HG02798 (cell line): Measurements from ENCODE around the gene ANKRD10.
A peak's percentile ranks its signal among the peaks of the same experiment; 100 is the strongest.

Experiments used
- ATAC-seq: cut with Tn5 transposase; IDR thresholded peaks from one replicate; pipeline ENCODE4 v1.9.1; 2021; ENCODE audit warnings: mild to moderate bottlenecking; ENCODE audit not compliant: unreplicated experiment, poor library complexity

ANKRD10 gene

DNA sequence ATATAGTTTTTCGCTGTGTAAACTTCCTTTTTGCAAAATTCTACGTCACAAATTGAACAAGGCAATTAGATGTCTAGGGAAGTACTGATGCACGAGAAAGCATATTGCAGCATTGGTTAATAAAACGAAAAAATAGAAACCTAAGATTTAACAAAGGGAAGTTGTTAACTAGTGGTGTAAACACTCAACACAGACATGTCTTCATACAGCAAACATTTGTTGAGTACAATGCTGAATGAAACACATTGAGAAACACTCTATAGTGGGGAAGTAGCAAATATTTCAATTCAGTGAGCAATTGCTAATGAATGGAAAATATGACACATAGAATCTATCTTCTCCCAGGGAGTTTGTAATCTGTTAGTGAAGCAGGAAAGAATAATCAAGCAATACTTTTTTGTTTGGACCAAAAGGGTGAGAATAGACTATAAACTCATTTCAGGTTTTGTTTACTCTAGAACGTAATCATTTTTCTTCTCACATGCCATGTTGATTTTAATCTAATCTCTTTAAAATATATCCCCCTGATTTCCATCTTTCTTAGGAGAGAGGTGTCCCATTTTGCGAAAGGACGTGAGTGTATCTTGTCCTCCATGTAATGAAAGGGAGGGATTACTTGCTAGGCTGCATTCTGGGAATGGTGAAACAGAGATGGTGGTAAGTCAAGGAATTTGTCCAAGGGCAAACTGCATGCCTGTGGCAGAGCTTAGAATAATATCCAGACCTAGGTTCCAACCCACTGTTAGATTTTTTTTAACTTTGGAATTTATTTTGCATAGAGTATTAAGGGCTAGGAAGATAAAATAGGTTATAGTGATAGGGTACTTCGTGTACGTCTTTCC, 1.7 kb upstream of the ANKRD10 start:
- no peak for ATAC-seq

DNA sequence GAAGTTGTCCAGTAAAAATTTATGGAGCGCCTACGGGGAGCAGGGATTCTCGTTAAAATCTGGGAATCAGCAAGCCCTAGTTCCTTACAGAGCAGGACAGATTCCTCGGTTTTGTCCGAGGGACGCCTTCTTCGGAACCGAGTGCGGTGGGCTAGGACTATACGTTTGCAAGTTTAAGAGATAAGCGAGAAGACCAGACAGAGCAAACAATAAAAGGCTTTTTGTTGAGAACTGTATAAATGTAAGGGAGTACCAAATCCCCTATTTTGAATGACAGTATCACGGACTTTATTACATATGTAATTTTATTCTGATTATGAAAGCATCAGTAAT, 971 bp upstream of the ANKRD10 start:
- ATAC-seq: no peak

DNA sequence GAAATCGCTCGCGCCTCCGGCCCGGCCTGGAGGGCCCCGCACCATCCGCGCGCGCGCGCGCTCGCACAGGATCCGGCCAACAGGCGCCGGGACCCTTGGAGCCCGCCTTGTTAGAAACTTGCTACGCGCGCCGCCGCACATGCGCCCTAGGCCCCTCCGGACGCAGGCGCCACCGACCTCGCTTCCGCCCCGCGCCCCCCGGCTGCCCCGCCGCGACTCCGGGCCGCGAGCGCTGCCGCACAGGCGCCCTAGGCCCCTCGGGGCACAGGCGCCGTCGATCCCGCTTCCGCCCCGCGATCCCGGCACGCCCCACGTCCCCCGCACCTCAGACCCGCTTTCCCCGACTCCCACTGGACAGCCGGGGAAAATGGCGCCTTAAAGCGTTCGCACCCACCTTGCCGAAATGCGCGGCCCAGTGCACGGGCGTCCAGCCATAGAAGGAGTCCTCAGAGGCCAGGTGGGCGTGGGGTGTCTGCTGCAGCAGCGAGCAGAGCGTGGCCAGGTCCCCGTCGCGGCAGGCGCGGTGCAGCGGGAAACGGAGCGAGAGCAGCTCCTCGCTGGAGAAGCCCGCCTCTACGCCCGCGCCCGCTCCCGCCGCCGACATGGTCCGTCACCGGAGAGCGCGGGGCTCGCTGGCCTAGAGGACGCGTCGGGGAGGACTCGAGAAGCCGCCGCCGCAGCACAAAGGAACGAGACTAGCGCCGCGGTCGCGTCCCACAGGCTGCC, 375 bp downstream of the ANKRD10 start:
- ATAC-seq: peak; percentile 45

DNA sequence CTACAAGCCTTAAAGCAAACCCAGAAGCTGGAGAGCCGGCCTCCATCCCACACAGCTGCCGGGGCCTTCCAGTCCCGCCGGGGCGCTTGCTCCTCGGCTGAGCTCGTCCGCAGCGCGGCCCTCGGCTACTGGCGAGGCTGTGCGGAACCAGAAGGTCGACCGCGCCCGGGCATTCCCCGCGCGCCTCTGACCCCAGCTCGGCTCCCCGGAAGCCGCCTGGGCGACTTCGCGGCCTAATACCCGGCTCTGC, 863 bp downstream of the ANKRD10 start:
- no peak for ATAC-seq

DNA sequence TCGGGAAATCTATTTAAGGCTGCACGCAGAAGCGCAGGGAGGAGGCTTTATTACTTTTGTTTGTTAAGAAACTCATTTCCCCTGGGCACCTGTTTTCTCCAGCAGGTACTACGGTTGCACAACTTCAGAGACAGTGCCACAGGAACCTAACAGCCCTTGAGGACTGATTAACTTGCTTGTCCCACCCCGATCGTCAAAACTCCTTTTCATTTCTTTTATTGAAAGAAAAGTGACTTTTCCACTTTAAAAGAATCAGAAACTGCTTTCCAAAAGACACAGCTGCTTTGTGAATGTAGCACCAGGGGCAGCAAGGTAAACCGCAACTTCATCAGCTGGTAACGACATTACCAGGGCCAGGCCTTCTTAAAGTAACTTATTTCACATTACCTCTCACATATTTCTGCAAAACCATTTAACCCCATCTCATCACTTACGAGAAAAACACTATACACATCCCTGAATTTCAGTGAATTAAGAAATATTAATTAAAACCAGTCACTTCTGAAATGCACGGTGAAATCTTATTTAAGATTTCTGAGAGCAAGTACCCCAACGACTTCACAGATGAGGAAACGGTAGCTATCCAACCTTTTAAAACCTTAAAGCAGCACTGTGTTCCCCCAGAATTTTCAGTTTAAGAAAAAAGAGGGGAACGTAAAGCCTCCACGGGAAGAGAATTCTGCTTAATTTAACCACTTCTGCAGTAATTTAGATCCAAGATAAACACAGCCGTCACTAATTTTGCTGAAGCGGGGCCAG, 1.4 kb downstream of the ANKRD10 start:
- ATAC-seq: no peak

DNA sequence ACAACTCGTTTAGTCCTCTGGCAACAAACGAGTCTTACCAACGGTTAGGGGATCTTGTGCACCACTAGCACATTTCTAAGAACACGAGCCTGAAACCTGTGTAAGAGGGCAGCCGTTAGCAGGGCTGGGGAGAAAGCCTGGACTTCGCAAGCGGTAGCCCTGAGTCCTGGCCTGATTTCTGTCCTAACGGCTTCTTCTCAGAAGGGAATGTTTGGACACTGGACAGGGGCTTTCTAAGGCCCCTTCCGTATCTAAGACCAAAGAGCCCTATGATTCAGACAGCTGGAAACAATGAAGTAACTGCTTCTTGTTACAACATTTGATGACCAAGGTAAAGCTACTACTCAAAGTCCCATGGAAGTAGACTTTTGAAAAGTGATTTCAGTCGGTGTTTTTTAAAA, 2.2 kb downstream of the ANKRD10 start:
- ATAC-seq: no peak

DNA sequence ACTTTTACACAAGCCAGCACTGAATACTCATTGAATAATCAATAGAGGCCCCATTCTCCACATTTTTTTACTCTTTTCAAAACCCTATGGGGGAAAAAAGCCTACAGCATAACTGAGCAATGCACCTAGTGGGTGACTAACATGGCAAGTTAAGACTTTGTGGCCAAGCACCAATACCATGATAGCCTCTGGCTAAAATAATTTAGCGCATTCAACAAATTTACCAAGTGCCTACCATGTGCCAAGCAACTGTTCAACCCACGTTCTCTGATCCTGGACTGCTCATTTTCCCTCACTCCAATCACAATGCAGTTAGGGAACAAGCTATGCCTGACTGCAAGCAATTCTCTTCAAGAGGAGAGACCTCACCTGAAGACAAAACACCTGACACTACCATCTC, 3.0 kb downstream of the ANKRD10 start:
- no peak for ATAC-seq

DNA sequence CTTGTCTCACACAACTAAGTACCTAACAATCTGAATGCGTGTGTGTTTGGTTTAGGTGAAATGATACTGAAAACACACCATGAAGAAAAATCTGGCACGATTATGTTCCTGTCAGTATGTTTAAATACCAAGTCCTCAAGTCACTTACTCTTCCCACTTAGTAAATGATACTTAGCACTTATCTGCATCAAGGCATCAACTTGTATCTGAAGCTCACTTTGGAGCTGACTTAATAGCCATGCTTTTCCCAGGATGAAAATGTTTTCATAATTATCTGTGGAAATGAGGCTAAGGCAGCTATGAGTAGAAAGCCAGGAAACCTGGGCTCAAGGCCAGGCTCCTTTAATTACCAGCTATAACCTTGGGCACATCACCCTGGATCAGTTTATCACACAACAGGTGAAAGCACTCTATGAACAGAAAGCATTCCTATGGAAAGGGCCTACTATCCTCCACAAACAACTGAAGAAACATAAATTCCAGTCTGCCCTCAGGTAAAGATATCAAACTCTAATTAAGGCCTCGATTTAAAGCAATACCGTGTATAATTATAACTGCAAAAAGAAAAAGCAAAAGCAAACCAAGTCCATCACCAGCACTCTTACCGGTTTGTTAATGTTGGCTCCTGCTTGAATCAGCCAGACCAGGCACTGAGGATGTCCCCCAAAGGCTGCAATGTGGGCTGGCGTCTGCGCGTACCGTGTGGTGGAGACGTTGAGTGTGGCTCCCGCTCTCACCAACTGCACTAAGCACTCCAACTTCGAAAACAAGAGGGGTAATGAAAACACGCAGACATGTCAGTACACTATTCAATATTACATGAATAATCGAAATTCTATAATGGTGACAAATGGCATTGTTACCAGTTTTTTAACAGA, 4.6 kb downstream of the ANKRD10 start:
- ATAC-seq: no peak

DNA sequence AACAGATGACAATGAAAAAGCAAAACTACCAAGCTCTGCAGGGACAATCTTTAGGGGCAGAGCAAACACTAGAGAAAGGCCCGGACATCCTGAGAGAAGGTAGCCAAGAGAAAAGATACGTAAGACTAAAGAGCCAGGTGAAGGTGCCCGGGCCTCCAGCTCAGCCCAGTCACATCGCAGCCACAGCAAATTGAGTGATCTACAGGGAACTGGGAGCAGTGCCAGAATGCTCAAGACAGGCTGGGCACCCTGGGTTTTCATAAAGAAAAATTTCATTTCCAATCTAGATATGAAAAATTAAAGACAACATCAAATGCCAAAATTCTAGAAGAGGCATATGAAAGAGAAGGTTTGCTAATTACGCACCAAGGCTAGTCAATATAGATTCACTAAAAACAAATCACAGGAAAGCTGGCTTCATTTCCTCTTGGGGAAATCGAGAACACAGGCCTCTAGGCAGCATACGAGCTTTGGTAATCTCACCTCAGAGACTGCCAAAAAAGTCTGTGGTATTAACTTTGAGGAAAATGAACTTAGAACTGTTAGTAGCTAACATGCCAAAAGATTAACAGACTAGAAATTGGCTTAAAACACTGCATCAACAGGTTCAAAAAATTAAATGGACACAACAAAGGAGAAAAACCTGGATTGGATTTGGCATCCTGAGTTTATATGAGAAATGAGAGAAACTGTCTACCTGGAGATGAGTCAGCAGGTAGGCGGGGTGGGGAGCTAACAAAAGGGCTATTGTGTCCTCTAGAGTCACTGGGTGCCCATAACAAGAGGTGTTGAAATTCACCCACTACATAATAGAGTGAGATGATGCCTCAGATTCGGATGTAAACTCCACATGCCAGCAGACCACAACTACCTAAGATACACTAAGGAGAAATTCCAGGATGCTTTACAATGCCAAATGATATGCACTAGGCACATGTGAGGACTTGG, 6.6 kb downstream of the ANKRD10 start:
- no peak for ATAC-seq

DNA sequence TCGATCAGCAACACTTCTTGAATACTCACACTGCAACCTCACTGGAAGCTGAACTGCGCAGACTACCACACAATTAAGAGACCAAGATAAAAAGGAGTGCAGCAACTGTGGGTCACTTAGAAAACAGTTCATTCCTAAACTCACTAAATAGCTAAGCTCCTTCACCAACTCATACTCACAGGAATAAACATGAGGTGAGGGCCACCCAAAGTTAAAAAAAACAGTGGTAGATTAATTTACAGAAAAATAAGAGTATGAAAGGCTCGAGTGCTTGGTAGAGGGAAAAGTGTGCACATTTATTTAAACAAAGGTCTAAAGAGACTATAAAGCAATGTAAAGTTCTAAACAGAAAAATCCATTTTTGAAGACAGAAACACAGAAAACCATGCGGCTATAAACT, 7.6 kb downstream of the ANKRD10 start:
- ATAC-seq: no peak

DNA sequence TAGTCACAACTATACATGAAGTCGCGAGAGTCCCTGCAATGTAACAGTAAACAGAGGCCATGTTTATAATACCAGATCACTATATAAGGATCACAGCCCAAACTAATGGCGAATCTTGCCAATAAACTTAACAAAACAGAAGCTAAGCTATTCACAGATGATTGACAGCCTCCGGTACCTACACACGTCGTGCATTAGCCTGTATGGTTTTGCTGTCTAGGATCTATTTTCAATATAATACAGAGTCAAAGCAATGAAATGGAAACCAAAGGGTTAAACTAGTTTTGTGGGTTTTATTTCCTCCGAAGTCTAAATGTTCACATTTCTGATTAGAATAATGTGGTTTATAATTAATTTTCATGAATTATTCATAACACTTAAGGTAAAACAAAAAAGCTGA, 10.1 kb downstream of the ANKRD10 start:
- no peak for ATAC-seq

DNA sequence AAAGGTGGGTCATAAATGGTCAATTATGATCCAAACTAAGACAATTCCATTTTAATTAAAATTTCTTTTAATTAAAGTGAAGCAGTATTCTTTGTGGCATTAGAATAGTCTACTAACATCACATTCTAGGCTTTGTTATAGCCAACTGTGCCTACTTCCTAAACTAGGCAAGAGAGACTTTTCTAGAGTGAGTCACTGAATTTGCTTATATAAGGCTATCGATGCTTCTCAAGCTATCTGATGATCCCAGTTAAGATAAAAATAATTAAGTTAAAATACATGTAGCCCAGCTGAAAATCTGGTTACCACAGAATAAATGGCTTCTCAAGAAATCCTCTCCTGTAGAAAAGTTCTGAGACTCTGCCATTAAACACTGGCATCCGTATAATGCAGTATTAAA, 12.5 kb downstream of the ANKRD10 start:
- ATAC-seq: no peak

DNA sequence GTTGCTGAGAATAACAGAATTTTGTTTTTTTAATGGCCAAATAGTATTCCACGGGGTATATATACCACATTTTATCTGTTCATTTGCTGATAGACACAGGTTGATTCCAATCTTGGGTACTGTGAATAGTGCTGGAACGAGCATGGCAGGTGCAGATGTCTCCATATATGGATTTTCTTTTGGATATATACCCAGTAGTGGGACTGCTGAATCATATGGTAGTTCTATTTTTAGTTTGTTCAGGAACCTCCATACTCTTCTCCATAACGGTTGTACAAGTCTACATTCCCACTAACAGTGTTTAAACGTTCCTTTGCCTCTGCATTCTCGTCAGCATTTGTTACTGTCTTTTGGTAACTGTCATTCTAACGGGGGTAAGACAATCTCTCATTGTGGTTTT, 17.3 kb downstream of the ANKRD10 start:
- ATAC-seq: no peak

DNA sequence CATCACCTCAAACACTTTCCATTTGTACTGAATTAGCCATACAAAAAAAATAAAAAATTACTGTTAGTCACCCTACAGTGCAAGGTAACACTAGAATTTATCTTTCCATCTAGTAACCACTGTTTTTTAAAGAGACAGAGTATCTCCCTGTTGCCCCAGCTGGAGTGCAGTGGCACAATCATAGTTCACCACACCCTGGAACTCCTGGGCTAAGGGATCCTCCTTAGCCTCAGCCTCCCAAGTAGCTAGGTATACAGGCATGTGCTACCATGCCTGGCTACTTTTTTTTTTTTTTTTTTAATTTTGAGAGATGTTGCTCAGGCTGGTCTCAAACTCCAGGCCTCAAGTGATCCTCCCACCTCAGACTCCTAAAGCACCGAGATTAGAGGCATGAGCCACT, 17.9 kb downstream of the ANKRD10 start:
- ATAC-seq: no peak

DNA sequence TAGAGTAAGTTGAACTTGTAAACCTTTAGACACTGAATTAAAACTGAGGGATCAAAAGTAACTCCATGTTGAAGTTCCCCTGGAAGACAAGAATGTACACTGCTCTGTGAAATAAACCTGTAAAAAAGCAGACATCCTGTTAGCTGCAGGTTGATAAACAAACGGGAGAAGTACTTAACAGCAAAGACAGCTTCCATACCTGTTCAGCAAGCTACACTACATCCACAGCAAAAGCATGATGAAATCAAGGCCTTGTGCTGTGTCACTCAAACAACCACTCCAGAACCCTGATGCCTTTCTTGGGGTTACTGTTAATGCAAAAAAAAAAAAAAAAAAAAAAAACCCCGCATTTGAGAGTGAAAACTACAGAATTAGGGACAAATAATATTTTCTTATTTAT, 20.8 kb downstream of the ANKRD10 start:
- ATAC-seq: no peak

DNA sequence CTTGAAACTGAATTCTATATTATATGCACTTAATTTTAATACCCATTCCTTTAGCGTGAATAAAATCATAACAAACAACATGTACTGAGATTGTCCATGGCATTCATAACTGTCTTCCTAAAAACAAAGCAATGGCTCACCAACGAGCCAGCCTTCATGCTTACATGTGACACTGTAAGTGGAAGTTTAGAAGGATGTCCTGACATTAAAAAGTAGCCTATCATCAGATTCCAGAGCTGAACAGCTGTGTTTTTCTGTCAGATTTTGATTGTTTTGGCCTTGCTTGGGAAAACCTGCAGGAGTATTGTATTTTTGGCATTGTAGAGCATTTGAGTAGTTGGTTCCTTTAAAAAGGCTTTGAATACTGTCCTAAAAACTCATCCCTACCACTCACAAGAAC, 21.3 kb downstream of the ANKRD10 start:
- no peak for ATAC-seq

DNA sequence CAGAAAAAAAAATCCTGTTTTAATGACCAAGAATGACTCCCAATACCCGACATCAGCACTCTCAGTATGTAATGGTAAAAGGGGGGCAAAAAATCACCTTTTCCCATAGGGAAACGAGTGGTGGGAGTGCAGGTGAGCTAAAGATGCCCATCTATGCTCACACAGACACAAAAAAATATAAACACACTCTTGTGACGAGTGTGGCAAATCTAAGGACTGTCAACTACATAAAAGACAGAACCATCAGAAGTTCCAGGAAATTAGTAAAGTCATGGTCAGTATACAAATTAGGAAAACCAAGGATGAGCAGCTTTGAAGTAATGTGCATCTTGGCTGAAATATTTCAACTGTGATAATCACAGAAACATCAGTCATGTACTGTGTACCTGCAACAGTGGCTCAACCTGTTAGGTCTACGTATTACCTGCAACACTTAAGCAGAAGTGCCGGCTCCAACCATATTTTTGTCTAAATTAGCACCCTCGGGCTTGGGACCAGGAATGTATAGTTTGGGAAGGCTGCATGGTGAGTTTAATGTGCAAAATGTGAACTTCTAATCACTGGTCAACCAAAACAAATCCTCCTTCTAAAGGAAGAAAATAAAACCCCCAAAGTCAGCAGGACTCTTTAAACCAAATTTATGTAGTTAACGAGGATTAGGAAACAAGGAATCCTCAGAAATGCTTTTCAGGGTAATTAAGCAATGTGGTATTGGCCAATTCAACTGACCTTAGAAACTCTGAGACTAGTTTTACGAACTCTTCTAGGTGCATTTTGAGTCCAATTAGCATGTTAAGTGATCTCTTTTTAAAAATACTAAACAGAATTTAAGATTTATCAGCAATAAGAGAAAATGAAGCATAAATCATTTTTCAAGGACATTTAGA, 24.3 kb downstream of the ANKRD10 start:
- no peak for ATAC-seq

DNA sequence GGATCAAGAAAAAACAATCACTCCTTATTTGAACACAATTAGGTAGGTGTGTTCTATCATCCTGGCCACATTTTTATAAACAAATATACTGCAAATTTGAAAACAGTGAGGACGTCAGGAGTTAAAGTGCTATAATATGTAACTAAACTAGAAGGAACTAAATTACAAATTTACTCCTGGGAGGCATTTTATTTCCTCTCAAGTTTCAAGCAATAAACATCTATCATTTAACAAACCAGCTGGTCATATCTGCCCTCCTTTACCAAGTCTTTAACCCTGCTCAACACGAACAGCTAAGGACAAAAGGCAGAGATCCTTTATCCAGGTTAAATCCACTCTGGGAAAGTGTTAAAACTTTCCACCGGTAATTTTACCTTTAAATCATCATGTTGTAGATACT, 26.5 kb downstream of the ANKRD10 start:
- ATAC-seq: no peak
